ENCODE data around the gene HCRT.
"Not testable (repeated sequence)": the region's sequence is repeated elsewhere in the genome, so short reads cannot be mapped to it uniquely, and the experiment has no call there.

The HCRT gene

DNA sequence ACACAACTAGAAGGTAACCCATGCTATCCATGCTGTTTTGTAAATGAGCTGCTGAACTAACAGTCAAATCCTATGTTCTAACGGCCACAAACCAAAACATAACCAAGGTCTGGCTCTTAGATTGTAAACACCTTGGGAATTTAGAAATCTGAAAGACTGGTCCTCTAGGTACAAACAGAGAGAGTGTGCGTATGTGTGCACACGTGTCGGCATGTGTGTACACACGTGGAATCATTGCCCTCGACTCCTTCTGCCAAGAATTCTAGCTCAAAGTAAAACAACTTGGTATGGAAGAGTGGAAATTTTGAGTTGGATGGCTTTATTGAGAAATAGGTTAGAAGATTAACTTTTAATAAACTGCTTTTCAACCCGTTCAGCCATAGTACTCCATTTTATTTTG is 27.1 kb upstream of the HCRT start:
- Histone ChIP-seq H3K9me3 (ENCODE audit: control insufficient read depth, insufficient read depth, low read depth, low read length) (no peaks in the 10 kb centered on the region), H3K36me3 (ENCODE audit: control insufficient read depth, insufficient read depth, low read length) (peaks cover 80% of the 10 kb centered on the region), H3K27me3 (ENCODE audit: control insufficient read depth, insufficient read depth, low read length) (no peaks in the 10 kb centered on the region), H3K9ac (ENCODE audit: low read length) (no peak overlapping the region), H3K4me1 (ENCODE audit: control insufficient read depth, insufficient read depth, low read length) (no peaks in the 10 kb centered on the region), H3K27ac (ENCODE audit: low read depth, low read length) (no peak overlapping the region), H3K4me3 (ENCODE audit: low read depth, low read length) (no peak overlapping the region)

- not testable (repeated sequence) for H3K4me1 ChIP-seq (ENCODE audit: control insufficient read depth, insufficient read depth, low read length); H3K4me3 ChIP-seq (ENCODE audit: low read depth, low read length); H3K9ac ChIP-seq (ENCODE audit: low read length); H3K27ac ChIP-seq (ENCODE audit: low read depth, low read length); H3K9me3 ChIP-seq (ENCODE audit: control insufficient read depth, insufficient read depth, low read depth, low read length); H3K27me3 ChIP-seq (ENCODE audit: control insufficient read depth, insufficient read depth, low read length)
- peaks cover 78% of the 10 kb centered on the region for H3K36me3 ChIP-seq (ENCODE audit: control insufficient read depth, insufficient read depth, low read length)
Observed at GRCh38 chr17:42211921-42212341, 26.7 kb upstream of the HCRT start.

- H3K36me3 ChIP-seq (ENCODE audit: control insufficient read depth, insufficient read depth, low read length) = peaks cover 73% of the 10 kb centered on the region
- no peak overlapping the region for H3K27ac ChIP-seq (ENCODE audit: low read depth, low read length)
- no peak overlapping the region for H3K9ac ChIP-seq (ENCODE audit: low read length)
- H3K4me3 ChIP-seq (ENCODE audit: low read depth, low read length) = no peak overlapping the region
- H3K27me3 ChIP-seq (ENCODE audit: control insufficient read depth, insufficient read depth, low read length) = no peaks in the 10 kb centered on the region
- H3K4me1 ChIP-seq (ENCODE audit: control insufficient read depth, insufficient read depth, low read length) = no peaks in the 10 kb centered on the region
- H3K9me3 ChIP-seq (ENCODE audit: control insufficient read depth, insufficient read depth, low read depth, low read length) = no peaks in the 10 kb centered on the region
Observed at GRCh38 chr17:42210046-42210445, 24.8 kb upstream of the HCRT start.

- not testable (repeated sequence) for H3K4me1 ChIP-seq (ENCODE audit: control insufficient read depth, insufficient read depth, low read length); H3K9ac ChIP-seq (ENCODE audit: low read length); H3K27me3 ChIP-seq (ENCODE audit: control insufficient read depth, insufficient read depth, low read length); H3K4me3 ChIP-seq (ENCODE audit: low read depth, low read length); H3K27ac ChIP-seq (ENCODE audit: low read depth, low read length); H3K9me3 ChIP-seq (ENCODE audit: control insufficient read depth, insufficient read depth, low read depth, low read length)
- peaks cover 75% of the 10 kb centered on the region for H3K36me3 ChIP-seq (ENCODE audit: control insufficient read depth, insufficient read depth, low read length)
Observed at GRCh38 chr17:42206153-42206612, 20.9 kb upstream of the HCRT start.

- H3K27me3 ChIP-seq (ENCODE audit: control insufficient read depth, insufficient read depth, low read length) = no peaks in the 10 kb centered on the region
- no peak overlapping the region for H3K27ac ChIP-seq (ENCODE audit: low read depth, low read length)
- peaks cover 68% of the 10 kb centered on the region for H3K36me3 ChIP-seq (ENCODE audit: control insufficient read depth, insufficient read depth, low read length)
- H3K4me3 ChIP-seq (ENCODE audit: low read depth, low read length) = no peak overlapping the region
- H3K4me1 ChIP-seq (ENCODE audit: control insufficient read depth, insufficient read depth, low read length) = no peaks in the 10 kb centered on the region
- H3K9ac ChIP-seq (ENCODE audit: low read length) = no peak overlapping the region
- H3K9me3 ChIP-seq (ENCODE audit: control insufficient read depth, insufficient read depth, low read depth, low read length) = no peaks in the 10 kb centered on the region
Observed at GRCh38 chr17:42203354-42203753, 18.1 kb upstream of the HCRT start.

- H3K27me3 ChIP-seq (ENCODE audit: control insufficient read depth, insufficient read depth, low read length) = no peaks in the 10 kb centered on the region
- H3K4me3 ChIP-seq (ENCODE audit: low read depth, low read length) = no peak overlapping the region
- H3K36me3 ChIP-seq (ENCODE audit: control insufficient read depth, insufficient read depth, low read length) = peaks cover 67% of the 10 kb centered on the region
- H3K9ac ChIP-seq (ENCODE audit: low read length) = no peak overlapping the region
- H3K4me1 ChIP-seq (ENCODE audit: control insufficient read depth, insufficient read depth, low read length) = no peaks in the 10 kb centered on the region
- H3K9me3 ChIP-seq (ENCODE audit: control insufficient read depth, insufficient read depth, low read depth, low read length) = no peaks in the 10 kb centered on the region
- H3K27ac ChIP-seq (ENCODE audit: low read depth, low read length) = no peak overlapping the region
Observed at GRCh38 chr17:42202696-42203095, 17.4 kb upstream of the HCRT start.

DNA sequence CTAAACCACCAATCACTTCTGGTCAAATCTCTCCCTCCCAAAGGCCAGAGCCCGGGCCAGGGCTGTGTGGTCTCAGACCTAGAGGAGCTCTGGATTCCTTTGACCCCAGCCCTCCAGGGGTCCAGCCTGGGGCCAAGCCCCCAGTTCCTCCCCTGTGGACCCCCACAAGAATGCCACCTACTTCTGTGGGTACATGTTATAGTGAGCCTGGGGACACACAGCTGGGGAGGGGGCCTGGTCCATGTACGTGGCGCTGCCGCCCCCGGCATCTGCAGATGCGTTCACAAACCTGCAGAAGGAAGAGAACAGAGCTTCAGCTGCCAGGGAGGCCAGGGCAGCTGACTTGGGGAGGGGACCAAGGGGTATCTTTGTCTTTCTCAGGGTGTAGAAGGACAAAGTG is 16.9 kb upstream of the HCRT start:
- Histone ChIP-seq H3K9me3 (ENCODE audit: control insufficient read depth, insufficient read depth, low read depth, low read length) (no peaks in the 10 kb centered on the region), H3K4me3 (ENCODE audit: low read depth, low read length) (no peak overlapping the region), H3K36me3 (ENCODE audit: control insufficient read depth, insufficient read depth, low read length) (peaks cover 61% of the 10 kb centered on the region), H3K9ac (ENCODE audit: low read length) (no peak overlapping the region), H3K4me1 (ENCODE audit: control insufficient read depth, insufficient read depth, low read length) (no peaks in the 10 kb centered on the region), H3K27me3 (ENCODE audit: control insufficient read depth, insufficient read depth, low read length) (no peaks in the 10 kb centered on the region), H3K27ac (ENCODE audit: low read depth, low read length) (no peak overlapping the region)

- Histone ChIP-seq H3K27ac (ENCODE audit: low read depth, low read length) (no peak overlapping the region), H3K4me3 (ENCODE audit: low read depth, low read length) (no peak overlapping the region), H3K9me3 (ENCODE audit: control insufficient read depth, insufficient read depth, low read depth, low read length) (no peaks in the 10 kb centered on the region), H3K27me3 (ENCODE audit: control insufficient read depth, insufficient read depth, low read length) (no peaks in the 10 kb centered on the region), H3K9ac (ENCODE audit: low read length) (no peak overlapping the region), H3K4me1 (ENCODE audit: control insufficient read depth, insufficient read depth, low read length) (no peaks in the 10 kb centered on the region), H3K36me3 (ENCODE audit: control insufficient read depth, insufficient read depth, low read length) (peaks cover 59% of the 10 kb centered on the region)
Observed at GRCh38 chr17:42201458-42201772, 16.2 kb upstream of the HCRT start.

GRCh38 chr17:42200706-42201457 is 15.6 kb upstream of the HCRT start:
- no peak overlapping the region for H3K27ac ChIP-seq (ENCODE audit: low read depth, low read length)
- no peaks in the 10 kb centered on the region for H3K4me1 ChIP-seq (ENCODE audit: control insufficient read depth, insufficient read depth, low read length)
- no peaks in the 10 kb centered on the region for H3K27me3 ChIP-seq (ENCODE audit: control insufficient read depth, insufficient read depth, low read length)
- H3K9ac ChIP-seq (ENCODE audit: low read length) = no peak overlapping the region
- H3K4me3 ChIP-seq (ENCODE audit: low read depth, low read length) = no peak overlapping the region
- H3K36me3 ChIP-seq (ENCODE audit: control insufficient read depth, insufficient read depth, low read length) = peaks cover 54% of the 10 kb centered on the region
- H3K9me3 ChIP-seq (ENCODE audit: control insufficient read depth, insufficient read depth, low read depth, low read length) = no peaks in the 10 kb centered on the region

- no peak overlapping the region for H3K4me3 ChIP-seq (ENCODE audit: low read depth, low read length)
- H3K9me3 ChIP-seq (ENCODE audit: control insufficient read depth, insufficient read depth, low read depth, low read length) = no peaks in the 10 kb centered on the region
- H3K27ac ChIP-seq (ENCODE audit: low read depth, low read length) = no peak overlapping the region
- H3K27me3 ChIP-seq (ENCODE audit: control insufficient read depth, insufficient read depth, low read length) = no peaks in the 10 kb centered on the region
- H3K4me1 ChIP-seq (ENCODE audit: control insufficient read depth, insufficient read depth, low read length) = peaks cover under 1% of the 10 kb centered on the region; the same call in 1 of the 2 replicates
- no peak overlapping the region for H3K9ac ChIP-seq (ENCODE audit: low read length)
- peaks cover 44% of the 10 kb centered on the region for H3K36me3 ChIP-seq (ENCODE audit: control insufficient read depth, insufficient read depth, low read length)
Observed at GRCh38 chr17:42199416-42200011, 14.3 kb upstream of the HCRT start.

DNA sequence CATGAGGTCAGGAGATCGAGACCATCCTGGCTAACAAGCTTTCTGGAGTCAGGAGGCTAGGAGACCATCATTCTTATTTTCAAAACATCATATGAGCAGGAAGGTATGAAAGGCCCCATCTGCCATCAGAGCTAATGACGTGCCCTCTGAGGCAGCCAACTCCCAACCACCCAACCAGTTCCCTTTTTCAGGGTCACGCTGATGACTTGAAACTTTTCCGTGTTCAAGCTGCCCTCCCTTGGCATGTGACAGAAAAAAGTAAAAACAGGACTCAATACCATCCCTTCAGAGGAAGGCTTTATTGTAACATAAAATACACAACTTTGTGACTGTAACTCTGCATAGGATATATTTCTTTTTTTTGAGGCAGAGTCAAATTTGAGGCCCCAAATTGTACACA is 13.6 kb upstream of the HCRT start:
- H3K4me1 ChIP-seq (ENCODE audit: control insufficient read depth, insufficient read depth, low read length) = peaks cover 7% of the 10 kb centered on the region; the same call in 1 of the 2 replicates
- H3K4me3 ChIP-seq (ENCODE audit: low read depth, low read length) = no peak overlapping the region
- H3K27me3 ChIP-seq (ENCODE audit: control insufficient read depth, insufficient read depth, low read length) = no peaks in the 10 kb centered on the region
- H3K9me3 ChIP-seq (ENCODE audit: control insufficient read depth, insufficient read depth, low read depth, low read length) = no peaks in the 10 kb centered on the region
- H3K9ac ChIP-seq (ENCODE audit: low read length) = no peak overlapping the region
- no peak overlapping the region for H3K27ac ChIP-seq (ENCODE audit: low read depth, low read length)
- H3K36me3 ChIP-seq (ENCODE audit: control insufficient read depth, insufficient read depth, low read length) = peaks cover 38% of the 10 kb centered on the region

All from HUES6 (cell line).